Dermis microvascular lymphatic vessel endothelial cell (primary cell): Measurements from ENCODE around the gene STYX. TPM values are rescaled to one million over a fixed set of nuclear protein-coding genes. Genes with fewer than 3 reads are reported as not detected.

Experiments used
- DNase-seq, 2 donors: peaks; one replicate each; pipeline versions ENCODE4 v3.0.0 to v3.0.0-alpha.2; 2010; ENCODE audit warnings: low read depth in 2 of 2
- total RNA-seq: library from RNA; depleted of rRNA; stranded (reverse); fragments of >200 nt; gene quantifications from 2 replicates; pipeline ENCODE4 v1.2.1, GENCODE V29; 2014

The STYX gene
- total RNA-seq: 21.4 and 22.2 TPM in 2 replicates

- peak; percentile 88 to 99 for DNase-seq
These were observed at the start of gene STYX for GRCh38 chr14:52729925-52730708. STYX (plus strand) TSS chr14:52730166; CDS start chr14:52730475, 309 bp downstream.

- no peak for DNase-seq
These were observed 45.9 kb upstream of the STYX start for GRCh38 chr14:52683985-52684520.

- no peak for DNase-seq
These were observed 43.8 kb upstream of the STYX start for GRCh38 chr14:52686176-52686575.

GRCh38 chr14:52690983-52691760 lies 38.8 kb upstream of the STYX start:
- peak in 1 of 2 donors; percentile 56 for DNase-seq

- DNase-seq: peak in 1 of 2 donors; percentile 29
These were observed 37.6 kb upstream of the STYX start for GRCh38 chr14:52692248-52692962.

- no peak for DNase-seq
These were observed 36.9 kb upstream of the STYX start for GRCh38 chr14:52693036-52693435.

- DNase-seq: no peak
These were observed 36.4 kb upstream of the STYX start for GRCh38 chr14:52693532-52693931.

GRCh38 chr14:52694761-52695480 lies 35.0 kb upstream of the STYX start:
- DNase-seq: peak in 1 of 2 donors; percentile 53

GRCh38 chr14:52695481-52696091 lies 34.4 kb upstream of the STYX start, which contains the start of gene ERO1A:
ERO1A (minus strand) TSS chr14:52695558; CDS start chr14:52695481, 77 bp downstream.
- peak; percentile 45 to 92 for DNase-seq

GRCh38 chr14:52700701-52701172 lies 29.2 kb upstream of the STYX start:
- DNase-seq: peak; percentile 59 to 83

GRCh38 chr14:52701223-52701622 lies 28.7 kb upstream of the STYX start:
- peak in 1 of 2 donors; percentile 34 for DNase-seq

- DNase-seq: peak in 1 of 2 donors; percentile 61
These were observed 26.7 kb upstream of the STYX start for GRCh38 chr14:52703225-52703624.

- DNase-seq: no peak
These were observed 26.3 kb upstream of the STYX start for GRCh38 chr14:52703664-52704063.

- peak in 1 of 2 donors; percentile 50 for DNase-seq
These were observed 23.7 kb upstream of the STYX start for GRCh38 chr14:52706286-52706685.

GRCh38 chr14:52706724-52707706 lies 23.0 kb upstream of the STYX start, which contains the start of gene PSMC6:
PSMC6 (plus strand) TSS chr14:52707200; CDS start chr14:52707220, 20 bp downstream.
- peak; percentile 75 to 92 for DNase-seq

GRCh38 chr14:52711666-52712065 lies 18.3 kb upstream of the STYX start:
- DNase-seq: no peak

GRCh38 chr14:52716155-52716554 lies 13.8 kb upstream of the STYX start:
- no peak for DNase-seq

GRCh38 chr14:52723514-52724359 lies 6.2 kb upstream of the STYX start:
- no peak for DNase-seq
